ENCODE measurements around the gene SCML2.
"Not testable (repeated sequence)": the region's sequence is repeated elsewhere in the genome, so short reads cannot be mapped to it uniquely, and the experiment has no call there.

Gene SCML2

GRCh38 chrX:18291006-18291545, 63.4 kb downstream of the SCML2 start:
- no peak overlapping the region for H3K4me3 Mint-ChIP-seq
- peaks cover 2% of the 10 kb centered on the region for H3K36me3 Mint-ChIP-seq
- no peak overlapping the region for H3K27ac Mint-ChIP-seq
- no peaks in the 10 kb centered on the region for H3K4me1 Mint-ChIP-seq
- peaks cover 4% of the 10 kb centered on the region for H3K9me3 Mint-ChIP-seq
- no peaks in the 10 kb centered on the region for H3K27me3 Mint-ChIP-seq

- H3K9me3 Mint-ChIP-seq: no peaks in the 10 kb centered on the region
- no peak overlapping the region for H3K27ac Mint-ChIP-seq
- no peaks in the 10 kb centered on the region for H3K36me3 Mint-ChIP-seq
- H3K4me3 Mint-ChIP-seq: no peak overlapping the region
- H3K4me1 Mint-ChIP-seq: no peaks in the 10 kb centered on the region
- H3K27me3 Mint-ChIP-seq: no peaks in the 10 kb centered on the region
Observed at GRCh38 chrX:18290200-18290599, 64.3 kb downstream of the SCML2 start.

GRCh38 chrX:18288716-18289115, 65.8 kb downstream of the SCML2 start:
- no peaks in the 10 kb centered on the region for H3K27me3 Mint-ChIP-seq
- no peak overlapping the region for H3K4me3 Mint-ChIP-seq
- no peaks in the 10 kb centered on the region for H3K36me3 Mint-ChIP-seq
- H3K27ac Mint-ChIP-seq: no peak overlapping the region
- no peaks in the 10 kb centered on the region for H3K9me3 Mint-ChIP-seq
- H3K4me1 Mint-ChIP-seq: no peaks in the 10 kb centered on the region

GRCh38 chrX:18286322-18286831, 68.1 kb downstream of the SCML2 start:
- no peaks in the 10 kb centered on the region for H3K9me3 Mint-ChIP-seq
- H3K27ac Mint-ChIP-seq: no peak overlapping the region
- no peaks in the 10 kb centered on the region for H3K27me3 Mint-ChIP-seq
- no peaks in the 10 kb centered on the region for H3K4me1 Mint-ChIP-seq
- peaks cover 2% of the 10 kb centered on the region for H3K36me3 Mint-ChIP-seq
- no peak overlapping the region for H3K4me3 Mint-ChIP-seq

- peaks cover 10% of the 10 kb centered on the region for H3K36me3 Mint-ChIP-seq
- no peak overlapping the region for H3K4me3 Mint-ChIP-seq
- H3K4me1 Mint-ChIP-seq: no peaks in the 10 kb centered on the region
- no peaks in the 10 kb centered on the region for H3K9me3 Mint-ChIP-seq
- H3K27me3 Mint-ChIP-seq: no peaks in the 10 kb centered on the region
- no peak overlapping the region for H3K27ac Mint-ChIP-seq
Observed at GRCh38 chrX:18278449-18278848, 76.0 kb downstream of the SCML2 start.

- peaks cover 8% of the 10 kb centered on the region for H3K36me3 Mint-ChIP-seq
- H3K9me3 Mint-ChIP-seq: no peaks in the 10 kb centered on the region
- H3K4me3 Mint-ChIP-seq: no peak overlapping the region
- H3K27me3 Mint-ChIP-seq: no peaks in the 10 kb centered on the region
- no peak overlapping the region for H3K27ac Mint-ChIP-seq
- H3K4me1 Mint-ChIP-seq: no peaks in the 10 kb centered on the region
Observed at GRCh38 chrX:18272222-18272621, 82.3 kb downstream of the SCML2 start.

GRCh38 chrX:18271725-18272124, 82.8 kb downstream of the SCML2 start:
- H3K36me3 Mint-ChIP-seq: peaks cover 8% of the 10 kb centered on the region
- H3K9me3 Mint-ChIP-seq: no peaks in the 10 kb centered on the region
- peaks cover 3% of the 10 kb centered on the region for H3K4me1 Mint-ChIP-seq
- no peak overlapping the region for H3K27ac Mint-ChIP-seq
- H3K27me3 Mint-ChIP-seq: no peaks in the 10 kb centered on the region
- H3K4me3 Mint-ChIP-seq: no peak overlapping the region

- H3K27ac Mint-ChIP-seq: no peak overlapping the region
Observed at GRCh38 chrX:18271309-18271708, 83.2 kb downstream of the SCML2 start.

GRCh38 chrX:18255059-18255458, 99.4 kb downstream of the SCML2 start:
- no peak overlapping the region for H3K27ac Mint-ChIP-seq
- H3K4me1 Mint-ChIP-seq: no peaks in the 10 kb centered on the region
- no peaks in the 10 kb centered on the region for H3K27me3 Mint-ChIP-seq

More at GRCh38 chrX:18271309-18271708, 83.2 kb downstream of the SCML2 start:
- peaks cover 5% of the 10 kb centered on the region for H3K4me1 Mint-ChIP-seq
- no peaks in the 10 kb centered on the region for H3K27me3 Mint-ChIP-seq
- peaks cover 6% of the 10 kb centered on the region for H3K36me3 Mint-ChIP-seq
- no peak overlapping the region for H3K4me3 Mint-ChIP-seq
- no peaks in the 10 kb centered on the region for H3K9me3 Mint-ChIP-seq

GRCh38 chrX:18252644-18253359, 101.7 kb downstream of the SCML2 start:
- H3K9me3 Mint-ChIP-seq: no peaks in the 10 kb centered on the region
- H3K36me3 Mint-ChIP-seq: peaks cover 9% of the 10 kb centered on the region
- H3K27me3 Mint-ChIP-seq: no peaks in the 10 kb centered on the region
- H3K4me3 Mint-ChIP-seq: no peak overlapping the region
- no peaks in the 10 kb centered on the region for H3K4me1 Mint-ChIP-seq
- H3K27ac Mint-ChIP-seq: no peak overlapping the region

More at GRCh38 chrX:18255059-18255458, 99.4 kb downstream of the SCML2 start:
- H3K36me3 Mint-ChIP-seq: peaks cover 8% of the 10 kb centered on the region
- H3K9me3 Mint-ChIP-seq: no peaks in the 10 kb centered on the region
- no peak overlapping the region for H3K4me3 Mint-ChIP-seq

- H3K27ac Mint-ChIP-seq, H3K4me1 Mint-ChIP-seq, H3K27me3 Mint-ChIP-seq, H3K9me3 Mint-ChIP-seq, H3K36me3 Mint-ChIP-seq, H3K4me3 Mint-ChIP-seq: not testable (repeated sequence)
Observed at GRCh38 chrX:18229646-18230045, 124.8 kb downstream of the SCML2 start.

GRCh38 chrX:18228069-18228468, 126.4 kb downstream of the SCML2 start:
- Mint-ChIP-seq H3K27ac (no peak overlapping the region), H3K27me3 (no peaks in the 10 kb centered on the region), H3K36me3 (no peaks in the 10 kb centered on the region), H3K9me3 (no peaks in the 10 kb centered on the region), H3K4me1 (no peaks in the 10 kb centered on the region), H3K4me3 (no peak overlapping the region)

- Mint-ChIP-seq H3K27me3 (no peaks in the 10 kb centered on the region), H3K27ac (no peak overlapping the region), H3K4me1 (no peaks in the 10 kb centered on the region), H3K9me3 (no peaks in the 10 kb centered on the region), H3K36me3 (no peaks in the 10 kb centered on the region), H3K4me3 (no peak overlapping the region)
Observed at GRCh38 chrX:18227458-18227857, 127.0 kb downstream of the SCML2 start.

GRCh38 chrX:18220786-18221185, 133.7 kb downstream of the SCML2 start, which contains the start of gene BEND2:
Gene BEND2, minus strand, starts transcription at chrX:18220886. Its CDS starts 136 bp downstream, at chrX:18220750.
- no peaks in the 10 kb centered on the region for H3K4me1 Mint-ChIP-seq
- no peak within 1 kb of the TSS for H3K27ac Mint-ChIP-seq
- no peaks in the 10 kb centered on the region for H3K36me3 Mint-ChIP-seq
- no peaks in the 10 kb centered on the region for H3K9me3 Mint-ChIP-seq
- no peaks in the 10 kb centered on the region for H3K27me3 Mint-ChIP-seq
- H3K4me3 Mint-ChIP-seq: no peak within 1 kb of the TSS

- Mint-ChIP-seq H3K4me3 (no peak overlapping the region), H3K27ac (no peak overlapping the region), H3K27me3 (no peaks in the 10 kb centered on the region), H3K36me3 (no peaks in the 10 kb centered on the region), H3K4me1 (no peaks in the 10 kb centered on the region), H3K9me3 (no peaks in the 10 kb centered on the region)
Observed at GRCh38 chrX:18210470-18210869, 144.0 kb downstream of the SCML2 start.

- Mint-ChIP-seq H3K4me1 (no peaks in the 10 kb centered on the region), H3K9me3 (no peaks in the 10 kb centered on the region), H3K36me3 (no peaks in the 10 kb centered on the region), H3K27me3 (no peaks in the 10 kb centered on the region), H3K4me3 (no peak overlapping the region), H3K27ac (no peak overlapping the region)
Observed at GRCh38 chrX:18206657-18207056, 147.8 kb downstream of the SCML2 start.

Measured in activated naive CD4-positive, alpha-beta T cell treated with anti-CD3 and anti-CD28 coated beads, Interleukin-2, amount 50 U/mL, for 24 hours (primary cell).